Hepatocyte (in vitro differentiated cells): ENCODE measurements around the gene SFT2D2.

Experiments used
- CTCF ChIP-seq: fragments of 200-600 bp; sonication (generic); IDR thresholded peaks from 2 replicates; pipeline ENCODE4 v1.5.1; 2016; ENCODE audit warnings: antibody characterized with exemption, mild to moderate bottlenecking; ENCODE audit not compliant: poor library complexity
- EZH2 ChIP-seq: fragments of 200-600 bp; sonication (generic); IDR thresholded peaks from 2 replicates; pipeline ENCODE4 v1.6.1; 2016; ENCODE audit warnings: antibody characterized with exemption, mild to moderate bottlenecking, borderline replicate concordance
- EZH2phosphoT487 ChIP-seq: fragments of 200-600 bp; sonication (generic); IDR thresholded peaks from one replicate; pipeline ENCODE4 v1.6.1; 2018; ENCODE audit warnings: antibody characterized with exemption, mild to moderate bottlenecking, low read depth, moderate library complexity; ENCODE audit not compliant: unreplicated experiment, severe bottlenecking

- no peak for TF ChIP-seq CTCF
- no peak for TF ChIP-seq EZH2
- TF ChIP-seq EZH2phosphoT487 = no peak
Measured at GRCh38 chr1:168252204-168252733, 26.5 kb downstream of the SFT2D2 start.
